Uterus (tissue), 2 donors: ENCODE measurements around the gene SDHAF1.

ENCODE experiments used
- POLR2A ChIP-seq, 2 donors: fragments of 450-650 bp; IDR thresholded peaks; one replicate each; pipeline ENCODE4 v1.6.1; 2016; ENCODE audit warnings: antibody characterized with exemption in 2 of 2, mild to moderate bottlenecking in 1 of 2, moderate library complexity in 1 of 2
- TF ChIP-seq, protein P1 (sequence below), 4 experiments: fragments of 200-600 bp in 2 of 4; fragments of 450-650 bp in 2 of 4; sonication (generic) in 2 of 4; IDR thresholded peaks; one replicate each; pipeline ENCODE4 v1.5.1; 2016 to 2019; ENCODE audit warnings: antibody characterized with exemption in 4 of 4, mild to moderate bottlenecking in 2 of 4, moderate library complexity in 1 of 4

DNA sequence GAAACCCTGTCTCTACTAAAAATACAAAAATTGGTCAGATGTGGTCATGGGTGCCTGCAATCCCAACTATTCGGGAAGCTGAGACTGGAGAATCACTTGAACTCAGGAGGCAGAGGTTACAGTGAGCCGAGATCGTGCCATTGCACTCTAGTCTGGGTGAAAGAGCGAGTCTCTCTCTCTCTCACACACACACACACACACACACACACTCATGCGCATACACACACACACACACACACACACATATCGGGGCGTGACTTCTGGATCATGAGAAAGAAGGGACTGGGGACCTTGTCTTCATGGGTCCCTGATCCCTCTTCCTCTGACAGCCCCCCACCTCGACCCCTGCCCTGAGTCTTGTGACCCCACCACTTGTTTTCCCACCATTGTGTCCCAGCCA is 11.8 kb upstream of the SDHAF1 start:
- TF ChIP-seq, protein P1, sequence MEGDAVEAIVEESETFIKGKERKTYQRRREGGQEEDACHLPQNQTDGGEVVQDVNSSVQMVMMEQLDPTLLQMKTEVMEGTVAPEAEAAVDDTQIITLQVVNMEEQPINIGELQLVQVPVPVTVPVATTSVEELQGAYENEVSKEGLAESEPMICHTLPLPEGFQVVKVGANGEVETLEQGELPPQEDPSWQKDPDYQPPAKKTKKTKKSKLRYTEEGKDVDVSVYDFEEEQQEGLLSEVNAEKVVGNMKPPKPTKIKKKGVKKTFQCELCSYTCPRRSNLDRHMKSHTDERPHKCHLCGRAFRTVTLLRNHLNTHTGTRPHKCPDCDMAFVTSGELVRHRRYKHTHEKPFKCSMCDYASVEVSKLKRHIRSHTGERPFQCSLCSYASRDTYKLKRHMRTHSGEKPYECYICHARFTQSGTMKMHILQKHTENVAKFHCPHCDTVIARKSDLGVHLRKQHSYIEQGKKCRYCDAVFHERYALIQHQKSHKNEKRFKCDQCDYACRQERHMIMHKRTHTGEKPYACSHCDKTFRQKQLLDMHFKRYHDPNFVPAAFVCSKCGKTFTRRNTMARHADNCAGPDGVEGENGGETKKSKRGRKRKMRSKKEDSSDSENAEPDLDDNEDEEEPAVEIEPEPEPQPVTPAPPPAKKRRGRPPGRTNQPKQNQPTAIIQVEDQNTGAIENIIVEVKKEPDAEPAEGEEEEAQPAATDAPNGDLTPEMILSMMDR (IDR thresholded peaks at IDR 0.05), result no peak
- TF ChIP-seq POLR2A (IDR thresholded peaks at IDR 0.05), result no peak
